ENCODE measurements around the gene ROR2.
A peak's percentile ranks its signal among the peaks of the same experiment; 100 is the strongest.
"Not testable (repeated sequence)": the region's sequence is repeated elsewhere in the genome, so short reads cannot be mapped to it uniquely, and the experiment has no call there.

ROR2 gene

GRCh38 chr9:91920630-91921350 is 29.2 kb downstream of the ROR2 start:
- no peak for DNase-seq

GRCh38 chr9:91919621-91920020 is 30.4 kb downstream of the ROR2 start:
- no peak for DNase-seq

DNA sequence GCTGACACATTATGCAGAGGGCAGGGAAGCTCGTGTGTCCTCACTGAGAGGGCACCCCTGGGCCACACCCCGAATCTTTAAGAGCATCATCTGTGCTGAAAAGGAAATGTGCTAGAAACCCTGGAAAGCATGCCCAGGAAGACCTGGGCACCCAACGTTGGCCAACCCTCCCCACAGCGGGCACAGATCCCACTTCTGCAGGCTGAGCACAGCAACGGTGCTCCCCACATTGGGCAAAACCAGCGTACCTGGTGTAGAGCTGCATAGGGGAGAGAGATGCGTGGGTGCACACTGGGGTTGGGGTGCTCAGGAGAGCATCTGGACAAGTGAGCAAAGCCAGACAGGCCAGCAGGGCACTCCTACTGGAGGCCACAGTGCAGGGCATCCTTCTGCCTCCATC is 32.6 kb downstream of the ROR2 start:
- no peak for DNase-seq

GRCh38 chr9:91915524-91916263 is 34.3 kb downstream of the ROR2 start:
- no peak for DNase-seq

- no peak for DNase-seq
Measured at GRCh38 chr9:91914937-91915336, 35.1 kb downstream of the ROR2 start.

DNA sequence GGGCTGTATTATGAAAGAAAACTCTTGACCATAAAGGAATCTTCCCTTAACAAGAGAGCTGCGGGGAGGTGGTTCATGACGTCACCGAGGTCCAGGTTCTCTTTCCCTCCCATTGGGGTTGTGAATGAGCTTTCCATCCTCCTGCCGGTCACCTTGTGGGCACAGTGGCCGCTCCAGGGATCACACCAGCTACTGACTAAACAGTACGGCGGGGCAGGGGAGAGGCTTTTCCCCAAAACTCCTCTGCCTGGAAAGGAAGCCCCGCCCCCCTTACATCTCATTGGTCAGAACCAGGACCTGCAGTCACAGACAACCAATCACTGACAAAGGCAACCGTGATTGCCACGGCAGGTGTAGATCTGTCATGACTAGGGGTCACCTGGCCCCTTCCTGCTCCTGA is 35.6 kb downstream of the ROR2 start:
- DNase-seq, result no peak

GRCh38 chr9:91913986-91914385 is 36.0 kb downstream of the ROR2 start:
- DNase-seq, result no peak

DNA sequence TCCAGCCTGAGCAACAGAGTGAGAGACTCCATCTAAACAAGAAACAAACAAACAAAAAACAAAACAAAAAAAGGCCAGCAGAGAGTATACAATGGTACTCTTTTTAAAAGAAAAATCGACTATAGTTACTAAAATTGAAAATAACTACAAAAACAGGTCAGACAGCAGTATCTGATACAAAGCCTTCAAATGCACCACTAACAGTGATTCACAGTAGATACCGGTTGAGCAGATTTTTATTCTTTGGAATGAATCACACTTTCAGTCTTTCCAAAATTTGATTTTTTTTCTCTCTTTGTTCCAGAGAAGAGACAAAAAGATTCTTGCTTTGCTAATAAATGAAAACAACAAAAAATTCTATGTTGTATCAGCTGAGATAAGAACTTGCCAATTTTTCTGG is 36.9 kb downstream of the ROR2 start:
- DNase-seq, result no peak

- DNase-seq, result no peak
Measured at GRCh38 chr9:91911657-91912056, 38.4 kb downstream of the ROR2 start.

DNA sequence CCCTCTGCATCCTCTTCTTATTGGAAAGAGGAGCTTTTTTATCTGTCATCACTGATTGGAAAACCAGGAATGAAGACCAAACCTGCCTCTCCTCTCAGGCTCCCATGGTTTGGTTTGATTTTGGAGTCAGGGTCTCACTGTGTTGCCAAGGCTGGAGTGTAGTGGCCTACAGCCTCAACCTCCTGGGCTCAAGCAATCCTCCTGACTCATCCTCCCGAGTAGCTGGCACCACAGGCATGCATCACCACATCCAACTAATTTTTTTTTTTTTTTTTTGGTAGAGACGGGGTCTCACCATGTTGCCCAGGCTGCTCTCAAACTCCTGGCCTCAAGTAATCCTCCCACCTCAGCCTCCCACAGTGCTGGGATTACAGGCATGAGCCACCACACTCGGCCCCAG is 40.8 kb downstream of the ROR2 start:
- not testable (repeated sequence) for DNase-seq

DNA sequence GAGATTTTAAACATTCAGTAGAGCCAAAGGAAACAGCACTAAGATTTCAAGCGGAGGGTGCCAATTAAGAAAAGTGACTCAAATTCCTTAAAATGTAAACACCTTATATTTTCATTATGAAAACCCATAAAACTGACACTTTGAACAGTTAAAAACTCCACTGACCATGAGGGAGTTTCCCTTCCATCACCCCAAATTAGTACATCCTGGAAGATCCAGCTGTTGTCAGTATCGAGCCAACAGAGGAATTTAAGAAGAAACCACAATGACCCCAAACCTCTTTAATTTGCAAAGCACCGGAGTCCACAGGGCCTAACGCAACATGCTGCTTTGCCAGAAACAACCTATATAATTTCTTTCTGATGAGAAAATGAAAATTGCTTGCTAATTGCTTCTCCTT is 41.3 kb downstream of the ROR2 start:
- DNase-seq, result no peak

DNA sequence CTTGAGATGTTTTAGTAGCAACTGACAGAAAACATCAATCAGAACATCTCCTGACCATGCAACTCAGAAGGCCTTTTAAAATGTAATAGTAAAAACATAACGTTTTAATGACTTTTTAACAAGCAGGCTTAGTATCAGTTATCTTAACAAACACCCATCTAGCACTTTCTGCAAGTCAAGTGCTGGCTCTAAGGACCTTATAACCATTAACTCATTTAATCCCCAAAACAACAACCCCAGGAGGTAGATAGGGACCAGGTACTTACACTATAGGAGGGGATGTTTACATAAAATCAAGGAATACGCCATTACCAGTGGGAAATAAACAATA is 41.8 kb downstream of the ROR2 start:
- DNase-seq, result no peak

- DNase-seq, result no peak
Measured at GRCh38 chr9:91907484-91908292, 42.3 kb downstream of the ROR2 start.

DNA sequence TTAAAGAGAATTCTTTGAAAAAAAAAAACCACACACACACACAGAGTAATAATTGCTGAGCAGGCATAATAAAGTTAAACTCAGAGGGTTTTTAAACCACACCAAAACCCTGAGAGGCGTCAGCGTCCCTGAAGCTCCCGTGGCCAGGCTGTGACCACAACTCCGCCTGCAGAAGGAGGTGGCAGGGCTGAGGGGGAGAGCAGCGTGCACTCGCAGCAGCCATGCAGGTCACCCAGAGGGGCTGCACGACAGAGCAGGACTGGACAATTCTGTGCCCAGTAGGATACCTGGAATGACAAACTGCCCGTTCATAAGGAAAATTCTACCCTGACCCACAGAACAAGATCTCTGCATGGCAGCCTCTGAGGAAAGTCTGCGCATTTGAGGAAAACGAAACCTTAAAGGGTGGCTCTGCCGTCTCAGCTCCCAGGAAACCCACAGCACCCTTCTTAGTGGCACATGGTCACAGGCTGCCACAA is 44.0 kb downstream of the ROR2 start:
- DNase-seq, result no peak

GRCh38 chr9:91905237-91905650 is 44.8 kb downstream of the ROR2 start:
- no peak for DNase-seq

GRCh38 chr9:91904588-91905236 is 45.3 kb downstream of the ROR2 start:
- DNase-seq, result no peak

- no peak for DNase-seq
Measured at GRCh38 chr9:91903126-91903911, 46.7 kb downstream of the ROR2 start.

- DNase-seq, result peak; percentile 15
Measured at GRCh38 chr9:91902475-91903125, 47.4 kb downstream of the ROR2 start.

- DNase-seq, result no peak
Measured at GRCh38 chr9:91900797-91901177, 49.2 kb downstream of the ROR2 start.

- DNase-seq, result no peak
Measured at GRCh38 chr9:91900055-91900796, 49.8 kb downstream of the ROR2 start.

DNA sequence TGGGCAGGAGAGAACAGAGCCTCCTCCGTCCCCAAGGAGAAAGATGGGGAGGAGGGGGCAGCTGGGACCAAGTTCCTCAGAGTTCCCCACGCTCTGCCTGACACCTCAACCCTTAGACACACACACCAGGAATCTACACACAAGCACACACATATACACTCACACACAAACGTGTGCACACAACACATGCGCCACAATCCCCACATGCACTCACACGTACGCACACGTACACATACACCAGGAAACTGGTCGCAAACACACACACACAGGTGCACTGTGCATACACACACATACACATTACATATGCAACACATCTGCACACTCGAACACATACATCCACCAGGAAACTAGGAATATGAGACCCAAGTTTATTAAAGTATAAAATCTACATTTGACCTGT is 50.4 kb downstream of the ROR2 start:
- no peak for DNase-seq

Measured in kidney glomerular epithelial cell (primary cell).